Cardiac muscle cell (in vitro differentiated cells and primary cell): ENCODE measurements around the gene GPA33. TPM values are rescaled to one million over a fixed set of nuclear protein-coding genes. Genes with fewer than 3 reads are reported as not detected.

Experiments
- DNase-seq, 2 donors: peaks; one replicate each; pipeline versions ENCODE4 v3.0.0 to v3.0.0-alpha.2; 2010 to 2017; ENCODE audit warnings: low read depth in 1 of 2, low spot score in 1 of 2
- H3K27ac ChIP-seq: fragments of 200-600 bp; sonication (generic); 2 replicates; pipeline ENCODE4 v1.5.1; 2016
- H3K27me3 ChIP-seq: fragments of 200-600 bp; sonication (generic); 2 replicates; pipeline ENCODE4 v1.6.0; 2016; ENCODE audit warnings: control low read depth
- H3K36me3 ChIP-seq: fragments of 200-600 bp; sonication (generic); 2 replicates; pipeline ENCODE4 v1.5.1; 2016; ENCODE audit warnings: control low read depth
- H3K4me1 ChIP-seq: fragments of 200-600 bp; sonication (generic); 2 replicates; pipeline ENCODE4 v1.8.1; 2017; ENCODE audit warnings: low read depth, mild to moderate bottlenecking, mixed run types
- H3K4me3 ChIP-seq: fragments of 200-600 bp; sonication (generic); 2 replicates; pipeline ENCODE4 v1.5.1; 2016; ENCODE audit warnings: mild to moderate bottlenecking
- H3K9me3 ChIP-seq: fragments of 200-600 bp; sonication (generic); 2 replicates; pipeline ENCODE4 v1.5.1; 2017; ENCODE audit warnings: low read depth, mild to moderate bottlenecking, control low read depth
- CTCF ChIP-seq: IDR thresholded peaks from 2 replicates; pipeline ENCODE4 v1.5.1; 2012; ENCODE audit warnings: low read depth, mild to moderate bottlenecking, low read length
- polyA plus RNA-seq: library from polyadenylated mRNA; unstranded; fragments of >200 nt; fragmentation: Nextera tagmentation; extraction: Ambion mirVana; gene quantifications from 2 replicates; pipeline ENCODE4 v1.2.1, GENCODE V29; 2016
- total RNA-seq: library from RNA; depleted of rRNA; stranded (reverse); fragments of >200 nt; gene quantifications from 2 replicates; pipeline ENCODE4 v1.2.3, GENCODE V29; 2016

Gene GPA33
- total and polyA plus RNA-seq, 2 experiments from 2014 or later: 0.35 to 0.69 TPM

GRCh38 chr1:167086768-167087167 is 3.4 kb downstream of the GPA33 start:
- no peak for DNase-seq
- Histone ChIP-seq H3K27ac (no peak overlapping the region), H3K36me3 (no peaks in the 10 kb centered on the region), H3K9me3 (no peaks in the 10 kb centered on the region), H3K4me3 (no peak overlapping the region), H3K27me3 (no peaks in the 10 kb centered on the region), H3K4me1 (peaks cover 12% of the 10 kb centered on the region)
- TF ChIP-seq CTCF: no peak

- no peak for TF ChIP-seq CTCF
- no peak overlapping the region for H3K4me3 ChIP-seq
- no peaks in the 10 kb centered on the region for H3K27me3 ChIP-seq
- H3K27ac ChIP-seq: no peak overlapping the region
- H3K36me3 ChIP-seq: no peaks in the 10 kb centered on the region
- H3K9me3 ChIP-seq: no peaks in the 10 kb centered on the region
- no peak for DNase-seq
- H3K4me1 ChIP-seq: peaks cover 12% of the 10 kb centered on the region
Observed at GRCh38 chr1:167086033-167086432, 4.1 kb downstream of the GPA33 start.

GRCh38 chr1:167084757-167085156 is 5.4 kb downstream of the GPA33 start:
- no peak for TF ChIP-seq CTCF
- no peaks in the 10 kb centered on the region for H3K9me3 ChIP-seq
- H3K36me3 ChIP-seq: no peaks in the 10 kb centered on the region
- H3K27me3 ChIP-seq: no peaks in the 10 kb centered on the region
- H3K4me3 ChIP-seq: no peak overlapping the region
- no peak for DNase-seq
- H3K4me1 ChIP-seq: peaks cover 12% of the 10 kb centered on the region
- H3K27ac ChIP-seq: no peak overlapping the region

GRCh38 chr1:167083871-167084270 is 6.3 kb downstream of the GPA33 start:
- Histone ChIP-seq H3K27ac (peak overlapping the region; percentile 10), H3K36me3 (no peaks in the 10 kb centered on the region), H3K27me3 (no peaks in the 10 kb centered on the region), H3K4me1 (peaks cover 12% of the 10 kb centered on the region), H3K9me3 (no peaks in the 10 kb centered on the region), H3K4me3 (no peak overlapping the region)
- TF ChIP-seq CTCF: no peak
- DNase-seq: no peak

- Histone ChIP-seq H3K4me3 (no peak overlapping the region), H3K9me3 (no peaks in the 10 kb centered on the region), H3K4me1 (peaks cover 13% of the 10 kb centered on the region), H3K27ac (no peak overlapping the region), H3K36me3 (no peaks in the 10 kb centered on the region), H3K27me3 (no peaks in the 10 kb centered on the region)
- DNase-seq: peak in 1 of 2 donors; percentile 36
- no peak for TF ChIP-seq CTCF
Observed at GRCh38 chr1:167083066-167083665, 7.0 kb downstream of the GPA33 start.

- Histone ChIP-seq H3K9me3 (no peaks in the 10 kb centered on the region), H3K27me3 (no peaks in the 10 kb centered on the region), H3K4me3 (no peak overlapping the region), H3K27ac (no peak overlapping the region), H3K36me3 (no peaks in the 10 kb centered on the region), H3K4me1 (peaks cover 19% of the 10 kb centered on the region)
- DNase-seq: no peak
- no peak for TF ChIP-seq CTCF
Observed at GRCh38 chr1:167082511-167083027, 7.6 kb downstream of the GPA33 start.
